SU-DHL-6 (cell line): ENCODE results near the gene CLBA1.
"Not testable (repeated sequence)": the region's sequence is repeated elsewhere in the genome, so short reads cannot be mapped to it uniquely, and the experiment has no call there.

Source experiments
- CTCF ChIP-seq: fragments of 200-600 bp; sonication (generic); IDR thresholded peaks from one replicate; pipeline ENCODE4 v1.5.1; 2017; ENCODE audit warnings: antibody characterized with exemption, mild to moderate bottlenecking, low read length, moderate library complexity; ENCODE audit not compliant: insufficient read depth, poor library complexity, severe bottlenecking
- EZH2phosphoT487 ChIP-seq: fragments of 200-600 bp; sonication (generic), shearing (Covaris generic); conservative IDR thresholded peaks from 2 replicates; pipeline ENCODE4 v1.6.1; 2018; ENCODE audit warnings: mild to moderate bottlenecking, antibody characterized with exemption, low read length, moderate library complexity, mixed read lengths

- not testable (repeated sequence) for TF ChIP-seq CTCF, EZH2phosphoT487
These were observed 34.9 kb upstream of the CLBA1 start for GRCh38 chr14:104950701-104951100.
